HG02943 (cell line): ENCODE measurements around the gene CTAGE1.
"Not testable (repeated sequence)": the region's sequence is repeated elsewhere in the genome, so short reads cannot be mapped to it uniquely, and the experiment has no call there.

Experiments
- ATAC-seq: cut with Tn5 transposase; IDR thresholded peaks from one replicate; pipeline ENCODE4 v1.9.1; 2021; ENCODE audit warnings: mild to moderate bottlenecking, low read depth, moderate library complexity; ENCODE audit not compliant: unreplicated experiment

The CTAGE1 gene

GRCh38 chr18:22417496-22418188 lies at the start of gene CTAGE1:
Gene CTAGE1, minus strand, starts transcription at chr18:22417915. Its CDS starts 104 bp downstream, at chr18:22417811.
- no peak for ATAC-seq

- no peak for ATAC-seq
Measured at GRCh38 chr18:22466608-22467395, 49.1 kb upstream of the CTAGE1 start.

- no peak for ATAC-seq
Measured at GRCh38 chr18:22465859-22466457, 48.2 kb upstream of the CTAGE1 start.

GRCh38 chr18:22463076-22463475 lies 45.4 kb upstream of the CTAGE1 start:
- ATAC-seq: no peak

GRCh38 chr18:22459491-22459890 lies 41.8 kb upstream of the CTAGE1 start:
- no peak for ATAC-seq

- ATAC-seq: no peak
Measured at GRCh38 chr18:22457524-22457923, 39.8 kb upstream of the CTAGE1 start.

- ATAC-seq: no peak
Measured at GRCh38 chr18:22456547-22456946, 38.8 kb upstream of the CTAGE1 start.

GRCh38 chr18:22456116-22456480 lies 38.4 kb upstream of the CTAGE1 start:
- no peak for ATAC-seq

GRCh38 chr18:22455425-22456115 lies 37.9 kb upstream of the CTAGE1 start:
- ATAC-seq: no peak

GRCh38 chr18:22453315-22453714 lies 35.6 kb upstream of the CTAGE1 start:
- ATAC-seq: no peak

GRCh38 chr18:22452226-22452668 lies 34.5 kb upstream of the CTAGE1 start:
- no peak for ATAC-seq

- ATAC-seq: no peak
Measured at GRCh38 chr18:22451796-22452195, 34.1 kb upstream of the CTAGE1 start.

- ATAC-seq: not testable (repeated sequence)
Measured at GRCh38 chr18:22450766-22451165, 33.1 kb upstream of the CTAGE1 start.

GRCh38 chr18:22450318-22450717 lies 32.6 kb upstream of the CTAGE1 start:
- ATAC-seq: not testable (repeated sequence)

- ATAC-seq: not testable (repeated sequence)
Measured at GRCh38 chr18:22449753-22450152, 32.0 kb upstream of the CTAGE1 start.

GRCh38 chr18:22448238-22448637 lies 30.5 kb upstream of the CTAGE1 start:
- ATAC-seq: no peak

GRCh38 chr18:22447792-22448191 lies 30.1 kb upstream of the CTAGE1 start:
- ATAC-seq: no peak

GRCh38 chr18:22446911-22447310 lies 29.2 kb upstream of the CTAGE1 start:
- no peak for ATAC-seq

GRCh38 chr18:22446325-22446724 lies 28.6 kb upstream of the CTAGE1 start:
- no peak for ATAC-seq

- no peak for ATAC-seq
Measured at GRCh38 chr18:22441638-22442037, 23.9 kb upstream of the CTAGE1 start.

- no peak for ATAC-seq
Measured at GRCh38 chr18:22439447-22439846, 21.7 kb upstream of the CTAGE1 start.
